HepG2 (cell line): ENCODE results near the gene SPSB2. TPM values are rescaled to one million over a fixed set of nuclear protein-coding genes. Genes with fewer than 3 reads are reported as not detected.
A peak's percentile ranks its signal among the peaks of the same experiment; 100 is the strongest.

Experiments
- ATF7-NPFF ChIP-seq: sonication (generic); formaldehyde crosslinking; IDR thresholded peaks from 2 replicates; pipeline ENCODE4 v1.8.1; 2023; ENCODE audit warnings: mild to moderate bottlenecking, low read depth, missing genetic modification reagents, moderate library complexity
- CENPT ChIP-seq: sonication (generic); formaldehyde crosslinking; IDR thresholded peaks from 2 replicates; pipeline ENCODE4 v1.8.0; 2022; ENCODE audit warnings: low read depth, mild to moderate bottlenecking, moderate library complexity, missing genetic modification reagents
- EED ChIP-seq: sonication (generic); formaldehyde crosslinking; IDR thresholded peaks from 2 replicates; pipeline ENCODE4 v1.5.0; 2020; ENCODE audit warnings: mild to moderate bottlenecking, missing genetic modification reagents
- FLYWCH1 ChIP-seq: sonication (generic); formaldehyde crosslinking; IDR thresholded peaks from 2 replicates; pipeline ENCODE4 v1.8.1; 2023; ENCODE audit warnings: mild to moderate bottlenecking, missing genetic modification reagents
- GABPB1 ChIP-seq: IDR thresholded peaks from 2 replicates; pipeline ENCODE4 v1.6.1; 2016; ENCODE audit warnings: mild to moderate bottlenecking, missing genetic modification reagents, moderate library complexity, missing compliant biosample characterization
- HES4 ChIP-seq: sonication (generic); formaldehyde crosslinking; IDR thresholded peaks from 2 replicates; pipeline ENCODE4 v1.9.0; 2021; ENCODE audit warnings: mild to moderate bottlenecking, missing genetic modification reagents, borderline replicate concordance
- MEIS2 ChIP-seq: sonication (generic); formaldehyde crosslinking; IDR thresholded peaks from 2 replicates; pipeline ENCODE4 v1.9.0; 2021; ENCODE audit warnings: mild to moderate bottlenecking, missing genetic modification reagents
- SMAD1 ChIP-seq: sonication (generic); formaldehyde crosslinking; IDR thresholded peaks from 2 replicates; pipeline ENCODE4 v1.4.0; 2020; ENCODE audit warnings: missing genetic modification reagents, low read depth, mild to moderate bottlenecking, borderline replicate concordance
- SNAPC2 ChIP-seq: sonication (generic); formaldehyde crosslinking; IDR thresholded peaks from 2 replicates; pipeline ENCODE4 v1.8.1; 2022; ENCODE audit warnings: mild to moderate bottlenecking, missing genetic modification reagents
- TCF12 ChIP-seq, 2 experiments: fragments of 450-650 bp in 1 of 2; sonication (generic) in 1 of 2; formaldehyde crosslinking in 1 of 2; IDR thresholded peaks; 2 replicates each; pipeline versions ENCODE4 v1.6.1 to v1.8.0; 2017 to 2022; ENCODE audit warnings: antibody characterized with exemption in 1 of 2, mild to moderate bottlenecking in 1 of 2, missing genetic modification reagents in 1 of 2, moderate library complexity in 1 of 2
- THYN1 ChIP-seq: sonication (generic); formaldehyde crosslinking; IDR thresholded peaks from 2 replicates; pipeline ENCODE4 v1.8.1; 2023; ENCODE audit warnings: low read depth, mild to moderate bottlenecking, moderate library complexity, missing genetic modification reagents, borderline replicate concordance
- XRCC5 ChIP-seq: fragments of 200-400 bp; formaldehyde crosslinking; optimal IDR thresholded peaks from 2 replicates; pipeline ENCODE3; 2017; ENCODE audit warnings: mild to moderate bottlenecking, low read length
- ZNF34 ChIP-seq: sonication (generic); formaldehyde crosslinking; IDR thresholded peaks from 2 replicates; pipeline ENCODE4 v1.4.0; 2020; ENCODE audit warnings: mild to moderate bottlenecking, missing genetic modification reagents, borderline replicate concordance
- ZNF562 ChIP-seq: sonication (generic); formaldehyde crosslinking; IDR thresholded peaks from 2 replicates; pipeline ENCODE4 v1.8.0; 2022; ENCODE audit warnings: missing genetic modification reagents, borderline replicate concordance
- ZNF772 ChIP-seq: sonication (generic); formaldehyde crosslinking; IDR thresholded peaks from 2 replicates; pipeline ENCODE4 v1.5.0; 2020; ENCODE audit warnings: mild to moderate bottlenecking, missing genetic modification reagents
- ZSCAN31 ChIP-seq: sonication (generic); formaldehyde crosslinking; IDR thresholded peaks from 2 replicates; pipeline ENCODE4 v1.5.0; 2020; ENCODE audit warnings: low read depth, mild to moderate bottlenecking, missing genetic modification reagents
- polyA plus RNA-seq, 8 experiments: library from polyadenylated mRNA; depleted of rRNA in 3 of 8; stranded (reverse) in 7 of 8; unstranded in 1 of 8; fragments of >200 nt; fragmentation: Illumina TruSeq in 4 of 8; extraction: Trizol in 4 of 8; gene quantifications; 2 replicates each; pipeline versions ENCODE4 v1.2.1 to v1.2.3, GENCODE V29; 2011 to 2016; ENCODE audit warnings: low read depth in 4 of 8, missing spikeins in 1 of 8, mixed read lengths in 1 of 8; ENCODE audit not compliant: insufficient read depth in 1 of 8
- total RNA-seq, 5 experiments: library from RNA; depleted of rRNA; stranded (reverse); fragments of >200 nt; fragmentation: Illumina TruSeq; extraction: Trizol; gene quantifications; 2 replicates each; pipeline ENCODE4 v1.2.3, GENCODE V29; 2016; ENCODE audit warnings: low read depth in 1 of 5
- TF ChIP-seq, protein P1 (sequence below): sonication (generic); formaldehyde crosslinking; IDR thresholded peaks from 2 replicates; pipeline ENCODE4 v1.4.0; 2020; ENCODE audit warnings: missing genetic modification reagents, borderline replicate concordance
- TF ChIP-seq, protein P2 (sequence below): sonication (generic); formaldehyde crosslinking; IDR thresholded peaks from 2 replicates; pipeline ENCODE4 v1.5.1; 2020; ENCODE audit warnings: missing genetic modification reagents, mild to moderate bottlenecking, borderline replicate concordance
- TF ChIP-seq, protein P3 (sequence below): IDR thresholded peaks from 2 replicates; pipeline ENCODE4 v1.6.1; 2018; ENCODE audit warnings: missing genetic modification reagents
- TF ChIP-seq, protein P4 (sequence below): sonication (generic); formaldehyde crosslinking; IDR thresholded peaks from 2 replicates; pipeline ENCODE4 v1.4.0; 2020; ENCODE audit warnings: mild to moderate bottlenecking, low read depth, missing genetic modification reagents

Gene SPSB2
- total and polyA plus RNA-seq, 2 of the 13 experiments (the other 11 are each of a cell fraction or from before 2014, with no cell fraction given), result 2.0 to 6.2 TPM

DNA sequence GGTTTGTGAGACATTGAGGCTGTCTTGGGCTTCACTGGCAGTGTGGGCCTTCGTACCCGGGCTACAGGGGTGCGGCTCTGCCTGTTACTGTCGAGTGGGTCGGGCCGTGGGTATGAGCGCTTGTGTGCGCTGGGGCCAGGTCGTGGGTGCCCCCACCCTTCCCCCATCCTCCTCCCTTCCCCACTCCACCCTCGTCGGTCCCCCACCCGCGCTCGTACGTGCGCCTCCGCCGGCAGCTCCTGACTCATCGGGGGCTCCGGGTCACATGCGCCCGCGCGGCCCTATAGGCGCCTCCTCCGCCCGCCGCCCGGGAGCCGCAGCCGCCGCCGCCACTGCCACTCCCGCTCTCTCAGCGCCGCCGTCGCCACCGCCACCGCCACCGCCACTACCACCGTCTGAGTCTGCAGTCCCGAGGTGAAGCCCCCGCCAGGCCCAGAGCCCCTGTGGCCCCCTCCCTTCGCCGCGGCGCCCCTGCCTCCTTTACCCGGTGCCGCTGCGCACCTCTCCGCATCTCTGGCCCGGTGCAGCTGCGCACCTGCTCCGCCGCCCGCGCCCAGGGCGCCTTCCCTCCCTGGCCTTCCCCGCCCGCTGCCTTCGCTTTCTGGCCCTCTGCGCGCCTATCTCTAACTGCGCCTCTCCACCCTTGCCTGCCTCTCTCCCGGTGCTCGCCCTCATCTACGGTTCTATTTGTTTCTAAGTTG, 41.3 kb upstream of the SPSB2 start, which contains the start of gene ENO2 (continued):
- TF ChIP-seq, protein P1, sequence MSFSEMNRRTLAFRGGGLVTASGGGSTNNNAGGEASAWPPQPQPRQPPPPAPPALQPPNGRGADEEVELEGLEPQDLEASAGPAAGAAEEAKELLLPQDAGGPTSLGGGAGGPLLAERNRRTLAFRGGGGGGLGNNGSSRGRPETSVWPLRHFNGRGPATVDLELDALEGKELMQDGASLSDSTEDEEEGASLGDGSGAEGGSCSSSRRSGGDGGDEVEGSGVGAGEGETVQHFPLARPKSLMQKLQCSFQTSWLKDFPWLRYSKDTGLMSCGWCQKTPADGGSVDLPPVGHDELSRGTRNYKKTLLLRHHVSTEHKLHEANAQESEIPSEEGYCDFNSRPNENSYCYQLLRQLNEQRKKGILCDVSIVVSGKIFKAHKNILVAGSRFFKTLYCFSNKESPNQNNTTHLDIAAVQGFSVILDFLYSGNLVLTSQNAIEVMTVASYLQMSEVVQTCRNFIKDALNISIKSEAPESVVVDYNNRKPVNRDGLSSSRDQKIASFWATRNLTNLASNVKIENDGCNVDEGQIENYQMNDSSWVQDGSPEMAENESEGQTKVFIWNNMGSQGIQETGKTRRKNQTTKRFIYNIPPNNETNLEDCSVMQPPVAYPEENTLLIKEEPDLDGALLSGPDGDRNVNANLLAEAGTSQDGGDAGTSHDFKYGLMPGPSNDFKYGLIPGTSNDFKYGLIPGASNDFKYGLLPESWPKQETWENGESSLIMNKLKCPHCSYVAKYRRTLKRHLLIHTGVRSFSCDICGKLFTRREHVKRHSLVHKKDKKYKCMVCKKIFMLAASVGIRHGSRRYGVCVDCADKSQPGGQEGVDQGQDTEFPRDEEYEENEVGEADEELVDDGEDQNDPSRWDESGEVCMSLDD (CRISPR knock-in tag), result peak; percentile 12; the same call in 1 of the 2 replicates
- peak; percentile 16; the same call in 1 of the 2 replicates for TF ChIP-seq HES4
- TF ChIP-seq ATF7-NPFF (CRISPR knock-in tag), result 0 out of 2 replicates have a peak, but pooled peaks have one; percentile 30
- TF ChIP-seq ZNF772 (CRISPR knock-in tag), result peak; percentile 64; the same call in 1 of the 2 replicates
- TF ChIP-seq, protein P2, sequence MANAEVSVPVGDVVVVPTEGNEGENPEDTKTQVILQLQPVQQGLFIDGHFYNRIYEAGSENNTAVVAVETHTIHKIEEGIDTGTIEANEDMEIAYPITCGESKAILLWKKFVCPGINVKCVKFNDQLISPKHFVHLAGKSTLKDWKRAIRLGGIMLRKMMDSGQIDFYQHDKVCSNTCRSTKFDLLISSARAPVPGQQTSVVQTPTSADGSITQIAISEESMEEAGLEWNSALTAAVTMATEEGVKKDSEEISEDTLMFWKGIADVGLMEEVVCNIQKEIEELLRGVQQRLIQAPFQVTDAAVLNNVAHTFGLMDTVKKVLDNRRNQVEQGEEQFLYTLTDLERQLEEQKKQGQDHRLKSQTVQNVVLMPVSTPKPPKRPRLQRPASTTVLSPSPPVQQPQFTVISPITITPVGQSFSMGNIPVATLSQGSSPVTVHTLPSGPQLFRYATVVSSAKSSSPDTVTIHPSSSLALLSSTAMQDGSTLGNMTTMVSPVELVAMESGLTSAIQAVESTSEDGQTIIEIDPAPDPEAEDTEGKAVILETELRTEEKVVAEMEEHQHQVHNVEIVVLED (CRISPR knock-in tag), result peak; percentile 20; the same call in 1 of the 2 replicates
- TF ChIP-seq SMAD1 (CRISPR knock-in tag), result 0 out of 2 replicates have a peak, but pooled peaks have one; percentile 30
- TF ChIP-seq SNAPC2 (CRISPR knock-in tag), result 0 out of 2 replicates have a peak, but pooled peaks have one; percentile 6
- 0 out of 2 replicates have a peak, but pooled peaks have one; percentile 26 for TF ChIP-seq CENPT (CRISPR knock-in tag)
- no peak for TF ChIP-seq TCF12 (IDR thresholded peaks at IDR 0.05)
- 0 out of 2 replicates have a peak, but pooled peaks have one; percentile 49 for TF ChIP-seq TCF12 (CRISPR knock-in tag; IDR thresholded peaks at IDR 0.05)
- peak; percentile 15; the same call in 1 of the 2 replicates for TF ChIP-seq MEIS2 (CRISPR knock-in tag)
- TF ChIP-seq ZNF562, result no peak
- 0 out of 2 replicates have a peak, but pooled peaks have one; percentile 36 for TF ChIP-seq EED (CRISPR knock-in tag)
- peak; percentile 48; the same call in 1 of the 2 replicates for TF ChIP-seq GABPB1 (CRISPR knock-in tag)
- peak; percentile 14 for TF ChIP-seq XRCC5
- TF ChIP-seq THYN1 (CRISPR knock-in tag), result 0 out of 2 replicates have a peak, but pooled peaks have one; percentile 52
- no peak for TF ChIP-seq ZNF34
- TF ChIP-seq FLYWCH1, result no peak
- TF ChIP-seq, protein P3, sequence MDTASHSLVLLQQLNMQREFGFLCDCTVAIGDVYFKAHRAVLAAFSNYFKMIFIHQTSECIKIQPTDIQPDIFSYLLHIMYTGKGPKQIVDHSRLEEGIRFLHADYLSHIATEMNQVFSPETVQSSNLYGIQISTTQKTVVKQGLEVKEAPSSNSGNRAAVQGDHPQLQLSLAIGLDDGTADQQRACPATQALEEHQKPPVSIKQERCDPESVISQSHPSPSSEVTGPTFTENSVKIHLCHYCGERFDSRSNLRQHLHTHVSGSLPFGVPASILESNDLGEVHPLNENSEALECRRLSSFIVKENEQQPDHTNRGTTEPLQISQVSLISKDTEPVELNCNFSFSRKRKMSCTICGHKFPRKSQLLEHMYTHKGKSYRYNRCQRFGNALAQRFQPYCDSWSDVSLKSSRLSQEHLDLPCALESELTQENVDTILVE (CRISPR knock-in tag), result peak; percentile 19; the same call in 1 of the 2 replicates
- TF ChIP-seq, protein P4, sequence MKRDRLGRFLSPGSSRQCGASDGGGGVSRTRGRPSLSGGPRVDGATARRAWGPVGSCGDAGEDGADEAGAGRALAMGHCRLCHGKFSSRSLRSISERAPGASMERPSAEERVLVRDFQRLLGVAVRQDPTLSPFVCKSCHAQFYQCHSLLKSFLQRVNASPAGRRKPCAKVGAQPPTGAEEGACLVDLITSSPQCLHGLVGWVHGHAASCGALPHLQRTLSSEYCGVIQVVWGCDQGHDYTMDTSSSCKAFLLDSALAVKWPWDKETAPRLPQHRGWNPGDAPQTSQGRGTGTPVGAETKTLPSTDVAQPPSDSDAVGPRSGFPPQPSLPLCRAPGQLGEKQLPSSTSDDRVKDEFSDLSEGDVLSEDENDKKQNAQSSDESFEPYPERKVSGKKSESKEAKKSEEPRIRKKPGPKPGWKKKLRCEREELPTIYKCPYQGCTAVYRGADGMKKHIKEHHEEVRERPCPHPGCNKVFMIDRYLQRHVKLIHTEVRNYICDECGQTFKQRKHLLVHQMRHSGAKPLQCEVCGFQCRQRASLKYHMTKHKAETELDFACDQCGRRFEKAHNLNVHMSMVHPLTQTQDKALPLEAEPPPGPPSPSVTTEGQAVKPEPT, result no peak
- peak; percentile 46 for TF ChIP-seq ZSCAN31 (CRISPR knock-in tag)
